ENCODE results near the gene TINAGL1. TPM values are rescaled to one million over a fixed set of nuclear protein-coding genes. Genes with fewer than 3 reads are reported as not detected.

Gene TINAGL1
- total and polyA plus RNA-seq, 2 experiments from 2014 or later, result 9.1 to 10.3 TPM

GRCh38 chr1:31627930-31628559, 51.7 kb downstream of the TINAGL1 start:
- H3K4me3 ChIP-seq, result no peak overlapping the region
- peak overlapping the region; percentile 16 for H3K27ac ChIP-seq
- peaks cover 9% of the 10 kb centered on the region for H3K4me1 ChIP-seq (ENCODE audit: low read depth)
- peaks cover 5% of the 10 kb centered on the region for H3K36me3 ChIP-seq
- no peak for TF ChIP-seq CTCF (IDR thresholded peaks at IDR 0.05; ENCODE audit: low read depth, low read length)
- H3K9me3 ChIP-seq (ENCODE audit: low read depth), result no peaks in the 10 kb centered on the region
- no peaks in the 10 kb centered on the region for H3K27me3 ChIP-seq
- peak; percentile 28 to 31 for DNase-seq (ENCODE audit: low read depth in 1 of 2, low spot score in 1 of 2)

DNA sequence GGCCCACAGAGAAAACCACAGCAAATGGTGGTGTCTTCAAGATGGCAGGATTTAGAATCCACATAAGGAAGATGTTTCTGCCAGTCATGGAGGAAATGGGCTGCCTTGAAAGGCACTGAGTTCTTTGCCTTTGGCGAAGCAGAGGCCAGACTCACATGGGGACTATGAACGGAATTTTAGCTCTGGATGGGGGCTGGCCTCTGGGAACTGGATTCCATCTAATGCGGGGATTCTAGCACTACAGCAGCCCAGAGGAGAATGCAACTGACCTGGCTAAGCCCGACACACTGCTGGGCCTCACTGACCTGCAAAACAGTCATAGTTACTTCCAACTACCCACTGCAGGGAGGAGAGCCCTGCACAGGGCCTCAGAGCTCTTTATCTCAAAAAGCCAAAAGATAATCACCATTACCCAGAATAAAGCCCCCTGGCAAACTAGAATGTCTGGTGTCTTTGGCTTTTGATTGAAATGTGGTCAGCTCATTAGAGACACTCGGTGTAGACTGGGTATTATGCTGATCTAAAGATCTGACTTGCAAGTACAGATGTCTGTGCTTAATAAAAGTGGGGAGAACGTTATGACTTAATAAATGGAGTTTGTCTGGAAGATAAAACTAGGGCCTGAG, 52.7 kb downstream of the TINAGL1 start:
- peaks cover 8% of the 10 kb centered on the region for H3K36me3 ChIP-seq
- TF ChIP-seq CTCF (IDR thresholded peaks at IDR 0.05; ENCODE audit: low read depth, low read length), result no peak
- H3K27ac ChIP-seq, result peak overlapping the region; percentile 56
- no peak for DNase-seq (ENCODE audit: low read depth in 1 of 2, low spot score in 1 of 2)
- H3K4me3 ChIP-seq, result no peak overlapping the region
- H3K9me3 ChIP-seq (ENCODE audit: low read depth), result no peaks in the 10 kb centered on the region
- H3K4me1 ChIP-seq (ENCODE audit: low read depth), result peaks cover 9% of the 10 kb centered on the region
- no peaks in the 10 kb centered on the region for H3K27me3 ChIP-seq

- H3K27ac ChIP-seq, result no peak overlapping the region
- H3K4me1 ChIP-seq (ENCODE audit: low read depth), result peaks cover 8% of the 10 kb centered on the region
- H3K4me3 ChIP-seq, result no peak overlapping the region
- no peaks in the 10 kb centered on the region for H3K27me3 ChIP-seq
- H3K9me3 ChIP-seq (ENCODE audit: low read depth), result no peaks in the 10 kb centered on the region
- TF ChIP-seq CTCF (IDR thresholded peaks at IDR 0.05; ENCODE audit: low read depth, low read length), result no peak
- H3K36me3 ChIP-seq, result peaks cover 8% of the 10 kb centered on the region
- no peak for DNase-seq (ENCODE audit: low read depth in 1 of 2, low spot score in 1 of 2)
Observed at GRCh38 chr1:31632649-31633048, 56.3 kb downstream of the TINAGL1 start.

- DNase-seq (ENCODE audit: low read depth in 1 of 2, low spot score in 1 of 2), result peak; percentile 18 to 28
- peak; percentile 49 for TF ChIP-seq CTCF (IDR thresholded peaks at IDR 0.05; ENCODE audit: low read depth, low read length)
- Histone ChIP-seq H3K4me3 (no peak overlapping the region), H3K4me1 (ENCODE audit: low read depth) (peaks cover 6% of the 10 kb centered on the region), H3K36me3 (peaks cover 8% of the 10 kb centered on the region), H3K27ac (no peak overlapping the region), H3K9me3 (ENCODE audit: low read depth) (no peaks in the 10 kb centered on the region), H3K27me3 (no peaks in the 10 kb centered on the region)
Observed at GRCh38 chr1:31633117-31633516, 56.8 kb downstream of the TINAGL1 start.

Other genes with a start within 250 kb of the TINAGL1 start
- 250 and 642 TPM in 2 replicates for gene FABP3, start 203.4 kb upstream of the TINAGL1 start, total RNA-seq
- gene FABP3, start 203.4 kb upstream of the TINAGL1 start, polyA plus RNA-seq, result 346 and 595 TPM in 2 replicates
- 6.7 and 8.1 TPM in 2 replicates for gene SERINC2, start 163.3 kb upstream of the TINAGL1 start, total RNA-seq
- gene SERINC2, start 163.3 kb upstream of the TINAGL1 start, polyA plus RNA-seq, result 13.8 and 14.7 TPM in 2 replicates
- not detected in 2 replicates for gene HCRTR1, start 41.2 kb downstream of the TINAGL1 start, total RNA-seq
- not detected in 2 replicates for gene HCRTR1, start 41.2 kb downstream of the TINAGL1 start, polyA plus RNA-seq
- gene PEF1, start 68.4 kb downstream of the TINAGL1 start, total RNA-seq, result 89.5 and 97.8 TPM in 2 replicates
- gene PEF1, start 68.4 kb downstream of the TINAGL1 start, polyA plus RNA-seq, result 89.3 and 109 TPM in 2 replicates
- gene COL16A1, start 127.5 kb downstream of the TINAGL1 start, total RNA-seq, result 75.8 and 120 TPM in 2 replicates
- 67.7 and 119 TPM in 2 replicates for gene COL16A1, start 127.5 kb downstream of the TINAGL1 start, polyA plus RNA-seq
- gene ADGRB2, start 187.8 kb downstream of the TINAGL1 start, total RNA-seq, result 203 and 309 TPM in 2 replicates
- gene ADGRB2, start 187.8 kb downstream of the TINAGL1 start, polyA plus RNA-seq, result 95.0 and 109 TPM in 2 replicates
- gene SPOCD1, start 239.5 kb downstream of the TINAGL1 start, total RNA-seq, result 1.4 and 7.3 TPM in 2 replicates
- 1.4 and 2.1 TPM in 2 replicates for gene SPOCD1, start 239.5 kb downstream of the TINAGL1 start, polyA plus RNA-seq